GM12892 (cell line): ENCODE data around the gene SLC45A3.

ENCODE experiments used
- POLR2A ChIP-seq: IDR thresholded peaks from 2 replicates; pipeline ENCODE4 v1.6.1; 2011; ENCODE audit warnings: low read depth, low read length, control low read depth
- TAF1 ChIP-seq: IDR thresholded peaks from 2 replicates; pipeline ENCODE4 v1.6.1; 2011; ENCODE audit warnings: low read depth, mild to moderate bottlenecking, control low read depth, low read length, borderline replicate concordance

DNA sequence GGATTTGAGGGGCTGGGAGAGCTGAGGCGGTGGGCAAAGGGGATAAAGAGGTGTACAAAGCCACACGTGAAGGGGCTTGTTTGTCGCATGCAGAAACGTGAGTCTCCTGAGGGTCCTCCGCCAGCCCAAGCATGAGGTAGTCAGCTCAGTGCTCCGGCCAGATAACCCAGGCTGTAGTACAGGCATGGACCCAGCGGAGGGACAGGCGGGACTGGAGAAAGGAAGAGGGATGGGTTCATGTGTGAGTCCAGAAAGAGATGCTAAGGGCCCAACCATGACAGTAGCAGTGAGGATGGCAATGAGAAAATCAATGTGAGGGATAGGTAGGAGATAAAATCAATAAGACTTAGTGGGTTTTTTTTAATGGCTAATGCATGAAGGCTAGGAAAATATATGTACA lies 34.8 kb downstream of the SLC45A3 start:
- TF ChIP-seq POLR2A: no peak
- no peak for TF ChIP-seq TAF1
